HepG2 (cell line): Measurements from ENCODE around the gene LMAN2. TPM values are rescaled to one million over a fixed set of nuclear protein-coding genes. Genes with fewer than 3 reads are reported as not detected.

ENCODE experiments used
- CBX1 ChIP-seq: IDR thresholded peaks from one replicate; pipeline ENCODE4 v1.6.1; 2016; ENCODE audit warnings: antibody characterized with exemption, low read depth
- CREB3 ChIP-seq: sonication (generic); formaldehyde crosslinking; IDR thresholded peaks from 2 replicates; pipeline ENCODE4 v1.5.0; 2020; ENCODE audit warnings: missing genetic modification reagents
- EZH2 ChIP-seq: conservative IDR thresholded peaks from 2 replicates; pipeline ENCODE4 v1.6.1; 2012; ENCODE audit warnings: mild to moderate bottlenecking, low read depth, low read length, moderate library complexity
- KMT2A ChIP-seq: sonication (generic); formaldehyde crosslinking; IDR thresholded peaks from 2 replicates; pipeline ENCODE4 v1.4.0; 2020; ENCODE audit warnings: missing genetic modification reagents
- MTA3 ChIP-seq: sonication (generic); formaldehyde crosslinking; IDR thresholded peaks from 2 replicates; pipeline ENCODE4 v1.4.0; 2020; ENCODE audit warnings: missing genetic modification reagents
- NAIF1 ChIP-seq: sonication (generic); formaldehyde crosslinking; IDR thresholded peaks from 2 replicates; pipeline ENCODE4 v1.5.0; 2020; ENCODE audit warnings: mild to moderate bottlenecking, missing genetic modification reagents, borderline replicate concordance
- PHB2 ChIP-seq: fragments of 450-650 bp; IDR thresholded peaks from 2 replicates; pipeline ENCODE4 v1.6.1; 2018; ENCODE audit not compliant: partially characterized antibody
- TEAD2 ChIP-seq: sonication (generic); formaldehyde crosslinking; IDR thresholded peaks from 2 replicates; pipeline ENCODE4 v1.9.0; 2021; ENCODE audit warnings: missing genetic modification reagents
- ZBTB8A ChIP-seq: sonication (generic); formaldehyde crosslinking; IDR thresholded peaks from 2 replicates; pipeline ENCODE4 v1.4.0; 2020; ENCODE audit warnings: mild to moderate bottlenecking, low read depth, missing genetic modification reagents, borderline replicate concordance
- ZFP41 ChIP-seq: sonication (generic); formaldehyde crosslinking; IDR thresholded peaks from 2 replicates; pipeline ENCODE4 v1.4.0; 2020; ENCODE audit warnings: mild to moderate bottlenecking, missing genetic modification reagents, borderline replicate concordance
- ZFP91 ChIP-seq: sonication (generic); formaldehyde crosslinking; IDR thresholded peaks from 2 replicates; pipeline ENCODE4 v1.9.0; 2022; ENCODE audit warnings: missing genetic modification reagents, mild to moderate bottlenecking, borderline replicate concordance
- ZHX2 ChIP-seq, 2 experiments: sonication (generic) in 1 of 2; formaldehyde crosslinking in 1 of 2; IDR thresholded peaks; 2 replicates each; pipeline versions ENCODE4 v1.6.1 to v1.9.0; 2014 to 2022; ENCODE audit warnings: antibody characterized with exemption in 1 of 2, borderline replicate concordance in 1 of 2, inconsistent platforms in 1 of 2, low read depth in 1 of 2, missing genetic modification reagents in 1 of 2
- polyA plus RNA-seq, 8 experiments: library from polyadenylated mRNA; depleted of rRNA in 3 of 8; stranded (reverse) in 7 of 8; unstranded in 1 of 8; fragments of >200 nt; fragmentation: Illumina TruSeq in 4 of 8; extraction: Trizol in 4 of 8; gene quantifications; 2 replicates each; pipeline versions ENCODE4 v1.2.1 to v1.2.3, GENCODE V29; 2011 to 2016; ENCODE audit warnings: low read depth in 4 of 8, missing spikeins in 1 of 8, mixed read lengths in 1 of 8; ENCODE audit not compliant: insufficient read depth in 1 of 8
- total RNA-seq, 5 experiments: library from RNA; depleted of rRNA; stranded (reverse); fragments of >200 nt; fragmentation: Illumina TruSeq; extraction: Trizol; gene quantifications; 2 replicates each; pipeline ENCODE4 v1.2.3, GENCODE V29; 2016; ENCODE audit warnings: low read depth in 1 of 5
- TF ChIP-seq, protein P1 (sequence below): sonication (generic); formaldehyde crosslinking; IDR thresholded peaks from 2 replicates; pipeline ENCODE4 v1.4.0; 2020; ENCODE audit warnings: missing genetic modification reagents, borderline replicate concordance

The LMAN2 gene
- total and polyA plus RNA-seq, 2 of the 13 experiments (the other 11 are each of a cell fraction or from before 2014, with no cell fraction given): 191 to 197 TPM

- TF ChIP-seq CREB3: no peak
- TF ChIP-seq KMT2A (CRISPR knock-in tag): no peak
- TF ChIP-seq TEAD2 (CRISPR knock-in tag): no peak
- TF ChIP-seq CBX1: no peak
- no peak for TF ChIP-seq NAIF1 (CRISPR knock-in tag)
- no peak for TF ChIP-seq MTA3 (CRISPR knock-in tag)
- TF ChIP-seq EZH2: no peak
- TF ChIP-seq ZBTB8A: no peak
- TF ChIP-seq PHB2: no peak
- TF ChIP-seq, protein P1, sequence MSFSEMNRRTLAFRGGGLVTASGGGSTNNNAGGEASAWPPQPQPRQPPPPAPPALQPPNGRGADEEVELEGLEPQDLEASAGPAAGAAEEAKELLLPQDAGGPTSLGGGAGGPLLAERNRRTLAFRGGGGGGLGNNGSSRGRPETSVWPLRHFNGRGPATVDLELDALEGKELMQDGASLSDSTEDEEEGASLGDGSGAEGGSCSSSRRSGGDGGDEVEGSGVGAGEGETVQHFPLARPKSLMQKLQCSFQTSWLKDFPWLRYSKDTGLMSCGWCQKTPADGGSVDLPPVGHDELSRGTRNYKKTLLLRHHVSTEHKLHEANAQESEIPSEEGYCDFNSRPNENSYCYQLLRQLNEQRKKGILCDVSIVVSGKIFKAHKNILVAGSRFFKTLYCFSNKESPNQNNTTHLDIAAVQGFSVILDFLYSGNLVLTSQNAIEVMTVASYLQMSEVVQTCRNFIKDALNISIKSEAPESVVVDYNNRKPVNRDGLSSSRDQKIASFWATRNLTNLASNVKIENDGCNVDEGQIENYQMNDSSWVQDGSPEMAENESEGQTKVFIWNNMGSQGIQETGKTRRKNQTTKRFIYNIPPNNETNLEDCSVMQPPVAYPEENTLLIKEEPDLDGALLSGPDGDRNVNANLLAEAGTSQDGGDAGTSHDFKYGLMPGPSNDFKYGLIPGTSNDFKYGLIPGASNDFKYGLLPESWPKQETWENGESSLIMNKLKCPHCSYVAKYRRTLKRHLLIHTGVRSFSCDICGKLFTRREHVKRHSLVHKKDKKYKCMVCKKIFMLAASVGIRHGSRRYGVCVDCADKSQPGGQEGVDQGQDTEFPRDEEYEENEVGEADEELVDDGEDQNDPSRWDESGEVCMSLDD (CRISPR knock-in tag): no peak
- no peak for TF ChIP-seq ZFP41 (CRISPR knock-in tag)
- TF ChIP-seq ZHX2 (IDR thresholded peaks at IDR 0.05; ENCODE audit: low read depth): no peak
- no peak for TF ChIP-seq ZHX2 (CRISPR knock-in tag; IDR thresholded peaks at IDR 0.05; ENCODE audit: borderline replicate concordance)
- peak; percentile 64 for TF ChIP-seq ZFP91
Measured at GRCh38 chr5:177362610-177363507, 11.4 kb upstream of the LMAN2 start (continued).
